Fibroblast of peridontal ligament (primary cell): ENCODE measurements around the gene BANP.
A peak's percentile ranks its signal among the peaks of the same experiment; 100 is the strongest.

ENCODE experiments used
- DNase-seq: peaks from one replicate; pipeline ENCODE4 v3.0.0-alpha.2; 2010; ENCODE audit errors: extremely low read depth

BANP gene

GRCh38 chr16:87949071-87949744, 2.0 kb upstream of the BANP start:
- DNase-seq: no peak

GRCh38 chr16:87951552-87952538, 611 bp downstream of the BANP start:
- DNase-seq: peak; percentile 30

- no peak for DNase-seq
Observed at GRCh38 chr16:87952751-87953150, 1.5 kb downstream of the BANP start.

- DNase-seq: no peak
Observed at GRCh38 chr16:87953308-87954215, 2.3 kb downstream of the BANP start.

GRCh38 chr16:87954361-87954760, 3.1 kb downstream of the BANP start:
- DNase-seq: no peak

- no peak for DNase-seq
Observed at GRCh38 chr16:87954826-87955225, 3.6 kb downstream of the BANP start.

GRCh38 chr16:87955302-87956097, 4.3 kb downstream of the BANP start:
- no peak for DNase-seq

GRCh38 chr16:87956098-87956364, 4.8 kb downstream of the BANP start:
- DNase-seq: no peak

GRCh38 chr16:87956365-87957231, 5.4 kb downstream of the BANP start:
- DNase-seq: peak; percentile 87

GRCh38 chr16:87957296-87958094, 6.3 kb downstream of the BANP start:
- no peak for DNase-seq

GRCh38 chr16:87958632-87959031, 7.4 kb downstream of the BANP start:
- DNase-seq: no peak

GRCh38 chr16:87959391-87959990, 8.3 kb downstream of the BANP start:
- no peak for DNase-seq

GRCh38 chr16:87960296-87960695, 9.1 kb downstream of the BANP start:
- DNase-seq: no peak

- DNase-seq: no peak
Observed at GRCh38 chr16:87960852-87961251, 9.6 kb downstream of the BANP start.

- DNase-seq: no peak
Observed at GRCh38 chr16:87961623-87962022, 10.4 kb downstream of the BANP start.

- peak; percentile 77 for DNase-seq
Observed at GRCh38 chr16:87963400-87963799, 12.2 kb downstream of the BANP start.

GRCh38 chr16:87964049-87964659, 12.9 kb downstream of the BANP start:
- peak; percentile 17 for DNase-seq

- DNase-seq: no peak
Observed at GRCh38 chr16:87965417-87965816, 14.2 kb downstream of the BANP start.
